Lower lobe of right lung (tissue), 2 donors: ENCODE measurements around the gene C2. TPM values are rescaled to one million over a fixed set of nuclear protein-coding genes. Genes with fewer than 3 reads are reported as not detected.
"Not testable (repeated sequence)": the region's sequence is repeated elsewhere in the genome, so short reads cannot be mapped to it uniquely, and the experiment has no call there.

Experiments
- ATAC-seq, 2 donors: fragments of 200-7000 bp; cut with Tn5 transposase; one replicate each; pipeline ENCODE4 v1.9.1; 2020 to 2022; ENCODE audit warnings: mild to moderate bottlenecking in 2 of 2, moderate library complexity in 2 of 2
- DNase-seq: peaks from one replicate; pipeline ENCODE4 v3.0.0-alpha.2; 2020
- H3K27ac ChIP-seq: fragments of 200-600 bp; one replicate; pipeline ENCODE4 v1.8.0; 2022
- H3K27me3 ChIP-seq: fragments of 200-600 bp; one replicate; pipeline ENCODE4 v1.8.0; 2022; ENCODE audit warnings: low read depth
- H3K36me3 ChIP-seq: fragments of 200-600 bp; one replicate; pipeline ENCODE4 v1.8.0; 2022; ENCODE audit warnings: mild to moderate bottlenecking
- H3K4me1 ChIP-seq: fragments of 200-600 bp; one replicate; pipeline ENCODE4 v1.8.0; 2022
- H3K4me3 ChIP-seq: fragments of 200-600 bp; one replicate; pipeline ENCODE4 v1.8.0; 2022; ENCODE audit warnings: mild to moderate bottlenecking
- H3K9me3 ChIP-seq: fragments of 200-600 bp; one replicate; pipeline ENCODE4 v1.8.0; 2022
- intact Hi-C: fragments of 100-400 bp; cut with DNase I; formaldehyde crosslinking; loops from one replicate; pipeline ENCODE4 v1.11.0; 2022
- total RNA-seq: library from RNA; stranded (reverse); fragmentation: NEBNext Ultra II Directional; extraction: Animal tissue kit (Norgen Biotek cat#: 25700); gene quantifications from one replicate; pipeline ENCODE4 v1.2.1, GENCODE V29; 2021
- TF ChIP-seq, protein P1 (sequence below): fragments of 200-600 bp; IDR thresholded peaks from one replicate; pipeline ENCODE4 v1.8.0; 2022; ENCODE audit warnings: antibody characterized with exemption, mild to moderate bottlenecking
- donor health status: DM: no; HTN: yes; CAD: no; lungs with severe emphysema.

Gene C2
- total RNA-seq, 1 donor from 2014 or later, result 311 TPM

DNA sequence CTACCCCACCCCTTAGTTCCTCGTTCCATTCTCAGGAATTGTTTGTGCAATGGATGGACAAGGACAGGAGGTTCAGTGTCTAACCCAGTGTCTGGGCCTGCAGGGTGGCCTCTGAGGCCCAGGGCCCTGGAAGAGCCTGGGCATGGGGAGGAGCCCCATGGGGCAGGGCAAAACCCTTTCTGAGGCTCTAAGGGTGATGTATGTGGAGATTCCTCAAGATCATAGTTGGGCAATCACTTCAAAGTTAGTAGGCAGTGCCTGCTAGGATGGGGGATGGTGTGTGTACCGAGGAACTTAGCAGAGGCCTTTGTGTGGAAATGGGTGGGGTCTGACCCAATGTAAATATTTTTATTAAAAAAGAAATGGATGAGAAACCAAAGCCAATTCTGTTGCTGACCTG is 6.7 kb upstream of the C2 start:
- intact Hi-C loops, result no loop called here
- TF ChIP-seq, protein P1, sequence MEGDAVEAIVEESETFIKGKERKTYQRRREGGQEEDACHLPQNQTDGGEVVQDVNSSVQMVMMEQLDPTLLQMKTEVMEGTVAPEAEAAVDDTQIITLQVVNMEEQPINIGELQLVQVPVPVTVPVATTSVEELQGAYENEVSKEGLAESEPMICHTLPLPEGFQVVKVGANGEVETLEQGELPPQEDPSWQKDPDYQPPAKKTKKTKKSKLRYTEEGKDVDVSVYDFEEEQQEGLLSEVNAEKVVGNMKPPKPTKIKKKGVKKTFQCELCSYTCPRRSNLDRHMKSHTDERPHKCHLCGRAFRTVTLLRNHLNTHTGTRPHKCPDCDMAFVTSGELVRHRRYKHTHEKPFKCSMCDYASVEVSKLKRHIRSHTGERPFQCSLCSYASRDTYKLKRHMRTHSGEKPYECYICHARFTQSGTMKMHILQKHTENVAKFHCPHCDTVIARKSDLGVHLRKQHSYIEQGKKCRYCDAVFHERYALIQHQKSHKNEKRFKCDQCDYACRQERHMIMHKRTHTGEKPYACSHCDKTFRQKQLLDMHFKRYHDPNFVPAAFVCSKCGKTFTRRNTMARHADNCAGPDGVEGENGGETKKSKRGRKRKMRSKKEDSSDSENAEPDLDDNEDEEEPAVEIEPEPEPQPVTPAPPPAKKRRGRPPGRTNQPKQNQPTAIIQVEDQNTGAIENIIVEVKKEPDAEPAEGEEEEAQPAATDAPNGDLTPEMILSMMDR, result no peak
- no peaks in the 10 kb centered on the region for H3K27me3 ChIP-seq
- DNase-seq (no peak), ATAC-seq (peak; percentile 80 to 89)
- peaks cover 20% of the 10 kb centered on the region for H3K4me1 ChIP-seq
- H3K36me3 ChIP-seq, result no peaks in the 10 kb centered on the region
- H3K27ac ChIP-seq, result peak overlapping the region; percentile 67
- H3K9me3 ChIP-seq, result no peaks in the 10 kb centered on the region
- no peak overlapping the region for H3K4me3 ChIP-seq

DNA sequence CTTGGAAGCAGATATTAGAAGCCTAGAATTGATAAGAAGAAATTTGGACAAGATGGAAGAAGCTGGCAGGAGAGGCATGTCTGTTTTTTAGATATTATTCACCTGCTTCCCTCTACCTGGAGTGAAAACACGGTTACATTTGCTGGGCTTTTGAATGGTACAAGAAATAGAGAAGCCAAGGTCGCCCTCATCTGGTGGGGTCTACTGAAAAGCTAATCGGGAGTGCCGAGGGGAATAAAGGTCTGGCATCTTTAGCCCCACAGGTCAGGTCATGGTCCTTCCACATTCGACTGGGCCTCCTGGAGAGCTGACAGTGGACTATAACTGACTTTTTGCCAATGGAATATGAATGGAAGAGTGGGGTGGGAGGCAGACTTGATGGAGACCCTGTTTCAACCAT is 4.6 kb upstream of the C2 start:
- DNase-seq (no peak), ATAC-seq (no peak)

DNA sequence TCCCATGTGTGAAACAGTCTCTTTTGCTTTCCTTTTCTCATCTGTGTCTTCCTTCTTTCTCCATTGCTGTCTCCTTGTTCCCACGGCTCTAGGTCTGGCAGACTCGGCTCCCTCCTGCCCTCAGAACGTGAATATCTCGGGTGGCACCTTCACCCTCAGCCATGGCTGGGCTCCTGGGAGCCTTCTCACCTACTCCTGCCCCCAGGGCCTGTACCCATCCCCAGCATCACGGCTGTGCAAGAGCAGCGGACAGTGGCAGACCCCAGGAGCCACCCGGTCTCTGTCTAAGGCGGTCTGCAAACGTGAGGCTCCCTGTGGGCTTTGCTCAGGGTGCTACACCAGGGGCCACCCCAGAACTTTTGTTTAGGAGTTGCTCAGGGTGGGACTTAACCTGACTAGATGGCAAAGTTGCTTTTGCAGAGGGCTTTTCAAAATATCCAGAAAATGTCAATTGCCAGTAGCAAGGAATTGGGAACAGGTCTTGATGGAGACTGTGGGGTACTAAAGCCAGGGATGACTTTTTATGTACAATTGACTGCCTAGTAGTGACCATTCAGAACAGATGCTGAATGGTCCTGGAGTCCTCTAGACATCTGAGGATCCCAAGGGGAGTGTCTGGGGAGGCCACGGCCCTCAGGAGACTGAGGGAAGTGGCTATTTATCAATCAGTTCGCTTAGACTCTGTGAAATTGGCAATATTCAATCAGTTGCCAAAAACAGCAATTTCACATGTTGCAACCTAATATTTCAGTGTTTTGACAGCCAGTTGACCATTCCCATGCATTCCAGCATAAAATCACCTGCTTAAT is 550 bp downstream of the C2 start:
- no peaks in the 10 kb centered on the region for H3K9me3 ChIP-seq
- H3K36me3 ChIP-seq, result no peaks in the 10 kb centered on the region
- H3K4me1 ChIP-seq, result peaks cover 11% of the 10 kb centered on the region
- DNase-seq, result no peak
- TF ChIP-seq, protein P1, result no peak
- H3K4me3 ChIP-seq, result peak overlapping the region; percentile 58
- peak overlapping the region; percentile 76 for H3K27ac ChIP-seq
- no peaks in the 10 kb centered on the region for H3K27me3 ChIP-seq
- intact Hi-C loops, result no loop called here
- peak; percentile 25 to 40 for ATAC-seq

More for the DNA sequence above, 4.6 kb upstream of the C2 start:
- intact Hi-C loops, result no loop called here
- H3K27me3 ChIP-seq, result no peaks in the 10 kb centered on the region
- H3K4me1 ChIP-seq, result peaks cover 22% of the 10 kb centered on the region
- TF ChIP-seq, protein P1, result peak; percentile 18
- H3K4me3 ChIP-seq, result no peak overlapping the region
- no peaks in the 10 kb centered on the region for H3K9me3 ChIP-seq
- H3K27ac ChIP-seq, result no peak overlapping the region
- H3K36me3 ChIP-seq, result no peaks in the 10 kb centered on the region

DNA sequence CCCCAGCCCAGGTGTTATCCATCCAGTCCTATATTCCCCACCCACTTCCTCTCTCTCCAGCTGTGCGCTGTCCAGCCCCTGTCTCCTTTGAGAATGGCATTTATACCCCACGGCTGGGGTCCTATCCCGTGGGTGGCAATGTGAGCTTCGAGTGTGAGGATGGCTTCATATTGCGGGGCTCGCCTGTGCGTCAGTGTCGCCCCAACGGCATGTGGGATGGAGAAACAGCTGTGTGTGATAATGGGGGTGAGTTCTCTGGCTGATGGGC is 1.1 kb downstream of the C2 start:
- Histone ChIP-seq H3K36me3 (no peaks in the 10 kb centered on the region), H3K4me1 (peaks cover 11% of the 10 kb centered on the region), H3K9me3 (no peaks in the 10 kb centered on the region), H3K4me3 (peak overlapping the region; percentile 58), H3K27ac (peak overlapping the region; percentile 76), H3K27me3 (no peaks in the 10 kb centered on the region)
- DNase-seq (no peak), ATAC-seq (no peak)
- intact Hi-C loops, result no loop called here
- TF ChIP-seq, protein P1, result no peak

DNA sequence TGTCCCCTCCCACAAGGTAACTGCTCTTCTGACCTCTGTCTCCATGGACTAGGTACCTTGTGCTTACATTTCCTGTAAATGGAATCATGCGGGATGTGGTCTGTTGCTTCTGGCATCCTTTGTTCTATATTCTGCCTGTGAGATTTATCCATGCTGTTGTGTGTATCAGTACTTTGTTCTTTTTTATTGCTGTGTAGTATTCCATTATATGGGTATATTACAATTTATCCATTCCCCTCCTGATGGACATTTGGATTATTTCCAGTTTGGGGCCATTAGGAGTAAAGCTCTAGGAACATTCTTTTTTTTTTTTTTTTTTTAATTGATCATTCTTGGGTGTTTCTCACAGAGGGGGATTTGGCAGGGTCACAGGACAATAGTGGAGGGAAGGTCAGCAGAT is 3.4 kb downstream of the C2 start:
- Histone ChIP-seq H3K27ac (peak overlapping the region; percentile 24), H3K4me3 (no peak overlapping the region), H3K4me1 (peaks cover 11% of the 10 kb centered on the region), H3K36me3 (no peaks in the 10 kb centered on the region), H3K9me3 (no peaks in the 10 kb centered on the region), H3K27me3 (no peaks in the 10 kb centered on the region)
- intact Hi-C loops, result no loop called here
- ATAC-seq (no peak), DNase-seq (no peak)
- TF ChIP-seq, protein P1, result no peak

DNA sequence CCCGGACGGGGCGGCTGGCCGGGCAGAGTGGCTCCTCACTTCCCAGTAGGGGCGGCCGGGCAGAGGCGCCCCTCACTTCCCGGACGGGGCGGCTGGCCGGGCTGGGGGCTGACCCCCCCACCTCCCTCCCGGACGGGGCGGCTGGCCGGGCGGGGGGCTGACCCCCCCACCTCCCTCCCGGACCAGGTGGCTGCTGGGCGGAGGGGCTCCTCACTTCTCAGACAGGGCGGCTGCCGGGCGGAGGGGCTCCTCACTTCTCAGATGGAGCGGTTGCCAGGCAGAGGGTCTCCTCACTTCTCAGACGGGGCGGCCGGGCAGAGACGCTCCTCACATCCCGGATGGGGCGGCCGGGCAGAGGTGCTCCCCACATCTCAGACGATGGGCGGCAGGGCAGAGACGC is 4.6 kb downstream of the C2 start:
- H3K4me3 ChIP-seq, H3K9me3 ChIP-seq, DNase-seq, H3K36me3 ChIP-seq, H3K27me3 ChIP-seq, ATAC-seq, H3K27ac ChIP-seq, intact Hi-C loops: not testable (repeated sequence)
- H3K4me1 ChIP-seq, result peaks cover 11% of the 10 kb centered on the region
